ENCODE results near the gene TNFSF9.

Gene TNFSF9

DNA sequence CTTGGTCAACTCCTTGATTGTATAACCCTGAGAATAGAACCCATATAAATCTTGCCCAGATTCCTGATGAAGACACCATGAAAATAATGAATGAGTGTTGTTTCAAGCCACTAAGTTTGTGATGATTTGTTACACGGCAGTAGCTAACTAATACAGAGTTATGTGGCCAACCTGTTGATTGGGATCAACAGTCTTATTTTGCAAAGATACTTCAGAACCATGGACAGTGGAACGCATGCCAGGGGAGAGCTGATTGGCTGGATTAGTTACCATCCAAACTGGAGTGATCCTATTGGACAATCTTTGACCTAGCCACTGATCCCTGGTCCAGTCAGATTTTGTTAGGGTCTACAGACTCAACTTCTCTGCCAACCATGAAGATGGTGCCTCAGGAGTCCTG is 33.6 kb downstream of the TNFSF9 start:
- TF ChIP-seq ZNF48 (tag by site-specific recombination; IDR thresholded peaks at IDR 0.05) (no peak), REPIN1 (tag by site-specific recombination; IDR thresholded peaks at IDR 0.05; ENCODE audit: low read depth) (no peak), RBAK (tag by site-specific recombination; IDR thresholded peaks at IDR 0.05) (peak; percentile 87; the same call in 1 of the 2 replicates), ZNF169 (tag by site-specific recombination; IDR thresholded peaks at IDR 0.05) (no peak), SETDB1 (IDR thresholded peaks at IDR 0.05; ENCODE audit: insufficient read length, low read length) (peak; percentile 56), ZNF138 (tag by site-specific recombination; IDR thresholded peaks at IDR 0.05; ENCODE audit: borderline replicate concordance) (no peak), ZNF510 (tag by site-specific recombination; IDR thresholded peaks at IDR 0.05; ENCODE audit: insufficient replicate concordance) (no peak), ZNF266 (tag by site-specific recombination; IDR thresholded peaks at IDR 0.05; ENCODE audit: low read depth) (no peak), SCRT2 (tag by site-specific recombination; IDR thresholded peaks at IDR 0.05) (peak; percentile 96), ZNF324 (tag by site-specific recombination; IDR thresholded peaks at IDR 0.05) (no peak), ZNF239 (tag by site-specific recombination; IDR thresholded peaks at IDR 0.05) (no peak), ZNF544 (tag by site-specific recombination; IDR thresholded peaks at IDR 0.05) (no peak), SP2 (tag by site-specific recombination; IDR thresholded peaks at IDR 0.05) (peak; percentile 32; the same call in 1 of the 2 replicates), ZNF585B (tag by site-specific recombination; IDR thresholded peaks at IDR 0.05) (no peak), ZNF514 (tag by site-specific recombination; IDR thresholded peaks at IDR 0.05) (no peak), SCRT1 (tag by site-specific recombination; IDR thresholded peaks at IDR 0.05; ENCODE audit: borderline replicate concordance) (peak; percentile 84), ZBTB21 (tag by site-specific recombination; IDR thresholded peaks at IDR 0.05) (no peak), ZFHX2 (tag by site-specific recombination; conservative IDR thresholded peaks at IDR 0.05) (no peak), ZNF174 (tag by site-specific recombination; IDR thresholded peaks at IDR 0.05) (no peak), ZNF248 (tag by site-specific recombination; IDR thresholded peaks at IDR 0.05) (no peak), ZSCAN16 (tag by site-specific recombination; IDR thresholded peaks at IDR 0.05) (no peak)
- TF ChIP-seq, protein P1, sequence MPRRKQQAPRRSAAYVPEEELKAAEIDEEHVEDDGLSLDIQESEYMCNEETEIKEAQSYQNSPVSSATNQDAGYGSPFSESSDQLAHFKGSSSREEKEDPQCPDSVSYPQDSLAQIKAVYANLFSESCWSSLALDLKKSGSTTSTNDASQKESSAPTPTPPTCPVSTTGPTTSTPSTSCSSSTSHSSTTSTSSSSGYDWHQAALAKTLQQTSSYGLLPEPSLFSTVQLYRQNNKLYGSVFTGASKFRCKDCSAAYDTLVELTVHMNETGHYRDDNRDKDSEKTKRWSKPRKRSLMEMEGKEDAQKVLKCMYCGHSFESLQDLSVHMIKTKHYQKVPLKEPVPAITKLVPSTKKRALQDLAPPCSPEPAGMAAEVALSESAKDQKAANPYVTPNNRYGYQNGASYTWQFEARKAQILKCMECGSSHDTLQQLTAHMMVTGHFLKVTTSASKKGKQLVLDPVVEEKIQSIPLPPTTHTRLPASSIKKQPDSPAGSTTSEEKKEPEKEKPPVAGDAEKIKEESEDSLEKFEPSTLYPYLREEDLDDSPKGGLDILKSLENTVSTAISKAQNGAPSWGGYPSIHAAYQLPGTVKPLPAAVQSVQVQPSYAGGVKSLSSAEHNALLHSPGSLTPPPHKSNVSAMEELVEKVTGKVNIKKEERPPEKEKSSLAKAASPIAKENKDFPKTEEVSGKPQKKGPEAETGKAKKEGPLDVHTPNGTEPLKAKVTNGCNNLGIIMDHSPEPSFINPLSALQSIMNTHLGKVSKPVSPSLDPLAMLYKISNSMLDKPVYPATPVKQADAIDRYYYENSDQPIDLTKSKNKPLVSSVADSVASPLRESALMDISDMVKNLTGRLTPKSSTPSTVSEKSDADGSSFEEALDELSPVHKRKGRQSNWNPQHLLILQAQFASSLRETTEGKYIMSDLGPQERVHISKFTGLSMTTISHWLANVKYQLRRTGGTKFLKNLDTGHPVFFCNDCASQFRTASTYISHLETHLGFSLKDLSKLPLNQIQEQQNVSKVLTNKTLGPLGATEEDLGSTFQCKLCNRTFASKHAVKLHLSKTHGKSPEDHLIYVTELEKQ (tag by site-specific recombination; IDR thresholded peaks at IDR 0.05; ENCODE audit: borderline replicate concordance): no peak
- TF ChIP-seq, protein P2, sequence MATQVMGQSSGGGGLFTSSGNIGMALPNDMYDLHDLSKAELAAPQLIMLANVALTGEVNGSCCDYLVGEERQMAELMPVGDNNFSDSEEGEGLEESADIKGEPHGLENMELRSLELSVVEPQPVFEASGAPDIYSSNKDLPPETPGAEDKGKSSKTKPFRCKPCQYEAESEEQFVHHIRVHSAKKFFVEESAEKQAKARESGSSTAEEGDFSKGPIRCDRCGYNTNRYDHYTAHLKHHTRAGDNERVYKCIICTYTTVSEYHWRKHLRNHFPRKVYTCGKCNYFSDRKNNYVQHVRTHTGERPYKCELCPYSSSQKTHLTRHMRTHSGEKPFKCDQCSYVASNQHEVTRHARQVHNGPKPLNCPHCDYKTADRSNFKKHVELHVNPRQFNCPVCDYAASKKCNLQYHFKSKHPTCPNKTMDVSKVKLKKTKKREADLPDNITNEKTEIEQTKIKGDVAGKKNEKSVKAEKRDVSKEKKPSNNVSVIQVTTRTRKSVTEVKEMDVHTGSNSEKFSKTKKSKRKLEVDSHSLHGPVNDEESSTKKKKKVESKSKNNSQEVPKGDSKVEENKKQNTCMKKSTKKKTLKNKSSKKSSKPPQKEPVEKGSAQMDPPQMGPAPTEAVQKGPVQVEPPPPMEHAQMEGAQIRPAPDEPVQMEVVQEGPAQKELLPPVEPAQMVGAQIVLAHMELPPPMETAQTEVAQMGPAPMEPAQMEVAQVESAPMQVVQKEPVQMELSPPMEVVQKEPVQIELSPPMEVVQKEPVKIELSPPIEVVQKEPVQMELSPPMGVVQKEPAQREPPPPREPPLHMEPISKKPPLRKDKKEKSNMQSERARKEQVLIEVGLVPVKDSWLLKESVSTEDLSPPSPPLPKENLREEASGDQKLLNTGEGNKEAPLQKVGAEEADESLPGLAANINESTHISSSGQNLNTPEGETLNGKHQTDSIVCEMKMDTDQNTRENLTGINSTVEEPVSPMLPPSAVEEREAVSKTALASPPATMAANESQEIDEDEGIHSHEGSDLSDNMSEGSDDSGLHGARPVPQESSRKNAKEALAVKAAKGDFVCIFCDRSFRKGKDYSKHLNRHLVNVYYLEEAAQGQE (tag by site-specific recombination; IDR thresholded peaks at IDR 0.05): peak; percentile 95
- TF ChIP-seq, protein P3, sequence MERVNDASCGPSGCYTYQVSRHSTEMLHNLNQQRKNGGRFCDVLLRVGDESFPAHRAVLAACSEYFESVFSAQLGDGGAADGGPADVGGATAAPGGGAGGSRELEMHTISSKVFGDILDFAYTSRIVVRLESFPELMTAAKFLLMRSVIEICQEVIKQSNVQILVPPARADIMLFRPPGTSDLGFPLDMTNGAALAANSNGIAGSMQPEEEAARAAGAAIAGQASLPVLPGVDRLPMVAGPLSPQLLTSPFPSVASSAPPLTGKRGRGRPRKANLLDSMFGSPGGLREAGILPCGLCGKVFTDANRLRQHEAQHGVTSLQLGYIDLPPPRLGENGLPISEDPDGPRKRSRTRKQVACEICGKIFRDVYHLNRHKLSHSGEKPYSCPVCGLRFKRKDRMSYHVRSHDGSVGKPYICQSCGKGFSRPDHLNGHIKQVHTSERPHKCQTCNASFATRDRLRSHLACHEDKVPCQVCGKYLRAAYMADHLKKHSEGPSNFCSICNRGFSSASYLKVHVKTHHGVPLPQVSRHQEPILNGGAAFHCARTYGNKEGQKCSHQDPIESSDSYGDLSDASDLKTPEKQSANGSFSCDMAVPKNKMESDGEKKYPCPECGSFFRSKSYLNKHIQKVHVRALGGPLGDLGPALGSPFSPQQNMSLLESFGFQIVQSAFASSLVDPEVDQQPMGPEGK (tag by site-specific recombination; IDR thresholded peaks at IDR 0.05): no peak
- TF ChIP-seq, protein P4, sequence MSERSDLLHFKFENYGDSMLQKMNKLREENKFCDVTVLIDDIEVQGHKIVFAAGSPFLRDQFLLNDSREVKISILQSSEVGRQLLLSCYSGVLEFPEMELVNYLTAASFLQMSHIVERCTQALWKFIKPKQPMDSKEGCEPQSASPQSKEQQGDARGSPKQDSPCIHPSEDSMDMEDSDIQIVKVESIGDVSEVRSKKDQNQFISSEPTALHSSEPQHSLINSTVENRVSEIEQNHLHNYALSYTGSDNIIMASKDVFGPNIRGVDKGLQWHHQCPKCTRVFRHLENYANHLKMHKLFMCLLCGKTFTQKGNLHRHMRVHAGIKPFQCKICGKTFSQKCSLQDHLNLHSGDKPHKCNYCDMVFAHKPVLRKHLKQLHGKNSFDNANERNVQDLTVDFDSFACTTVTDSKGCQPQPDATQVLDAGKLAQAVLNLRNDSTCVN (tag by site-specific recombination; optimal IDR thresholded peaks at IDR 0.05): no peak
- CTCF ChIA-PET: interaction anchor here (0.6 to 0.7 kb wide), 2 partner anchors 15 to 115 kb away, joined by 3 read pairs; no protein-coding TSS in a partner anchor

More for the DNA sequence above, 33.6 kb downstream of the TNFSF9 start:
- Histone ChIP-seq H3K4me3 (ENCODE audit: low read depth, low read length) (no peak overlapping the region), H3K4me1 (ENCODE audit: control insufficient read depth, insufficient read depth, low read length) (no peaks in the 10 kb centered on the region), H3K36me3 (ENCODE audit: control insufficient read depth in 2 of 2, insufficient read depth in 1 of 2, low read length in 2 of 2) (no peaks in the 10 kb centered on the region), H3K9me3 (ENCODE audit: control insufficient read depth, insufficient read depth, low read depth, low read length) (no peaks in the 10 kb centered on the region), H3K27ac (ENCODE audit: extremely low read depth, low read depth, low read length) (no peak overlapping the region)
- POLR2A ChIA-PET: no interaction called here
